RWPE2 (cell line): ENCODE results near the gene ERN2.
A peak's percentile ranks its signal among the peaks of the same experiment; 100 is the strongest.

Experiments
- ATAC-seq: fragments of 200-7000 bp; cut with Tn5 transposase; 3 replicates; pipeline ENCODE4 v1.9.1; 2021; ENCODE audit warnings: low read depth
- DNase-seq: peaks from one replicate; pipeline ENCODE4 v3.0.0-alpha.2; 2020; ENCODE audit warnings: low spot score
- H3K27ac ChIP-seq: fragments of 450-650 bp; 2 replicates; pipeline ENCODE4 v1.5.1; 2017; ENCODE audit warnings: mild to moderate bottlenecking; ENCODE audit not compliant: poor library complexity, severe bottlenecking
- H3K27me3 ChIP-seq: fragments of 250-450 bp; sonication (Bioruptor Pico); 2 replicates; pipeline ENCODE4 v1.5.1; 2021; ENCODE audit warnings: mild to moderate bottlenecking, moderate library complexity; ENCODE audit not compliant: insufficient read depth, poor library complexity, severe bottlenecking
- H3K36me3 ChIP-seq: fragments of 250-450 bp; sonication (Bioruptor Pico); 2 replicates; pipeline ENCODE4 v1.5.1; 2020; ENCODE audit warnings: low read depth, mild to moderate bottlenecking, moderate library complexity
- H3K4me1 ChIP-seq: fragments of 250-450 bp; sonication (Bioruptor Pico); 2 replicates; pipeline ENCODE4 v1.5.1; 2021; ENCODE audit warnings: mild to moderate bottlenecking, moderate library complexity; ENCODE audit not compliant: insufficient read depth, poor library complexity, severe bottlenecking
- H3K4me3 ChIP-seq: fragments of 250-450 bp; sonication (Bioruptor Pico); 2 replicates; pipeline ENCODE4 v1.5.1; 2021; ENCODE audit warnings: mild to moderate bottlenecking, moderate library complexity; ENCODE audit not compliant: severe bottlenecking
- H3K9me3 ChIP-seq: fragments of 250-450 bp; sonication (Bioruptor Pico); 2 replicates; pipeline ENCODE4 v1.5.1; 2021; ENCODE audit warnings: mild to moderate bottlenecking, moderate library complexity; ENCODE audit not compliant: severe bottlenecking
- TF ChIP-seq, protein P1 (sequence below): fragments of 450-650 bp; IDR thresholded peaks from one replicate; pipeline ENCODE4 v1.5.1; 2017; ENCODE audit warnings: mild to moderate bottlenecking, moderate library complexity; ENCODE audit not compliant: poor library complexity, severe bottlenecking

ERN2 gene

DNA sequence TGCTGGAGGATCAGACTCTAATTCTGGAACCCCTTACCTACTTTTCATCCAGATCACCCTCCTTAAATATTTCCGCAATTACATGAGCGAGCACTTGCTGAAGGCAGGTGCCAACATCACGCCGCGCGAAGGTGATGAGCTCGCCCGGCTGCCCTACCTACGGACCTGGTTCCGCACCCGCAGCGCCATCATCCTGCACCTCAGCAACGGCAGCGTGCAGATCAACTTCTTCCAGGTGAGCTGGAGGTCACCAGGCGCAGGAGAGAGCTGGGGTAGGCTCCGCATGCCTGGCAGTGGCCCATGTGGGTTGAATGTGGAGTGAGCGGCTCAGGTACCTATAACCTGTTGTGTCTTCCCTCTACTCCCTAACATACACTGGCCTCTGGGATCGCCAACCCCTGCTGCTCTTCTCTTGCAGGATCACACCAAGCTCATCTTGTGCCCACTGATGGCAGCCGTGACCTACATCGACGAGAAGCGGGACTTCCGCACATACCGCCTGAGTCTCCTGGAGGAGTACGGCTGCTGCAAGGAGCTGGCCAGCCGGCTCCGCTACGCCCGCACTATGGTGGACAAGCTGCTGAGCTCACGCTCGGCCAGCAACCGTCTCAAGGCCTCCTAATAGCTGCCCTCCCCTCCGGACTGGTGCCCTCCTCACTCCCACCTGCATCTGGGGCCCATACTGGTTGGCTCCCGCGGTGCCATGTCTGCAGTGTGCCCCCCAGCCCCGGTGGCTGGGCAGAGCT lies 23.4 kb downstream of the ERN2 start:
- Histone ChIP-seq H3K4me1 (no peaks in the 10 kb centered on the region), H3K27me3 (no peaks in the 10 kb centered on the region), H3K4me3 (no peak overlapping the region), H3K27ac (no peak overlapping the region), H3K36me3 (peaks cover 63% of the 10 kb centered on the region), H3K9me3 (no peaks in the 10 kb centered on the region)
- DNase-seq (no peak), ATAC-seq (no peak)
- TF ChIP-seq, protein P1, sequence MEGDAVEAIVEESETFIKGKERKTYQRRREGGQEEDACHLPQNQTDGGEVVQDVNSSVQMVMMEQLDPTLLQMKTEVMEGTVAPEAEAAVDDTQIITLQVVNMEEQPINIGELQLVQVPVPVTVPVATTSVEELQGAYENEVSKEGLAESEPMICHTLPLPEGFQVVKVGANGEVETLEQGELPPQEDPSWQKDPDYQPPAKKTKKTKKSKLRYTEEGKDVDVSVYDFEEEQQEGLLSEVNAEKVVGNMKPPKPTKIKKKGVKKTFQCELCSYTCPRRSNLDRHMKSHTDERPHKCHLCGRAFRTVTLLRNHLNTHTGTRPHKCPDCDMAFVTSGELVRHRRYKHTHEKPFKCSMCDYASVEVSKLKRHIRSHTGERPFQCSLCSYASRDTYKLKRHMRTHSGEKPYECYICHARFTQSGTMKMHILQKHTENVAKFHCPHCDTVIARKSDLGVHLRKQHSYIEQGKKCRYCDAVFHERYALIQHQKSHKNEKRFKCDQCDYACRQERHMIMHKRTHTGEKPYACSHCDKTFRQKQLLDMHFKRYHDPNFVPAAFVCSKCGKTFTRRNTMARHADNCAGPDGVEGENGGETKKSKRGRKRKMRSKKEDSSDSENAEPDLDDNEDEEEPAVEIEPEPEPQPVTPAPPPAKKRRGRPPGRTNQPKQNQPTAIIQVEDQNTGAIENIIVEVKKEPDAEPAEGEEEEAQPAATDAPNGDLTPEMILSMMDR: no peak

DNA sequence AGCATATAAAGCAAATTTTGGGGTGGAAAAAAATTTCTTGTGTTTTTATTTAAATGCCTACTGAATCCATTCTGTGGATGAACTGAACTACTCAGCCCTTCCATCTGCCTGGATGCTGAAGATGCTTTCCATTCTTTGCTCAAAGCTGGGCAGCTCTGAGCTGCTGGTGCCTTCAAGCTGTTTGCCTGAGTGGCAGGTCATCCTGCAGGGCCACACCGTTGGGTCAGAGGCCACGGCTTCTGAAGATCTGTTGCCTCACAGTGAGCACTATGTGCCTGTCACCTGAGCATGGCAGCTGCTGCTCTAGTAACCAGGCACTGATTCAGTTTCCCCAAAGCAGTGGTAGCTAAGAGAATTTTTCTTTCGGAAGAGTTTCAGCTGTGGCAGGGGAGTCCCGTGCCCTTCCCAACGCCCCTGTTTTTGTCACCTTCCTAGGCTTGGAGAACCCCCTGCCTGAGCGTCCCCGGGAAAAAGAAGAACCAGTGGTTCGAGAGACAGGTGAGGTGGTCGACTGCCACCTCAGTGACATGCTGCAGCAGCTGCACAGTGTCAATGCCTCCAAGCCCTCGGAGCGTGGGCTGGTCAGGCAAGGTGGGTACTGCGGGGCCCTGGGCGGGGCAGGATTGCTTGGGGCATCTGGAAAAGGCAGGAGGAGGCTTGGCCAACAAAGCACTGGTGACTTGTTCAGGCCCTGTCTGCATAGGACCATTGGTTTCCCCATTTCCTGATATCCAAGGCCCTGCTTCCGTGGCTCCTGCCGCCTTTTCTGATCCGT lies 25.8 kb downstream of the ERN2 start:
- no peak for DNase-seq
- Histone ChIP-seq H3K27me3 (no peaks in the 10 kb centered on the region), H3K27ac (no peak overlapping the region), H3K9me3 (no peaks in the 10 kb centered on the region), H3K4me1 (no peaks in the 10 kb centered on the region), H3K36me3 (peaks cover 86% of the 10 kb centered on the region), H3K4me3 (no peak overlapping the region)
- no peak for ATAC-seq
- TF ChIP-seq, protein P1: no peak

DNA sequence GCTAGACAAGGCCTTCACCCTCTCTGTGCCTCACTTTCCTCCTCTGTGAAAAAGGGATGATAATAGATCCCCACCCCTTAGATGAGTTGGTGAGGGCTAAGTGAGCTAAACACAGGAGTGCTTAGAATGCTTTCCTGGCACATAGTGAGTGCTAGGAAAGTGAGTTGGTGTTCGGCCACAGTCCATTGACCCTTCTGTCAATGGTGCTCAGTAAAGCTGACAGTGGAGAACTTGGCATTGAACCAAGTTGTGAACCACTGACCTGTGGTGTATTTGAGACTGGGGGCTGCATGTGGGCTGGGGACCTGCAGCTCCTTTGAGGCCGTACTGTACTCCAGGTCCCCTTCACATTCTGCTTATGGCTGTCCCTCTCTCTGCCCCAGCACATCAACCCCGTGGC lies 29.5 kb downstream of the ERN2 start:
- no peak overlapping the region for H3K27ac ChIP-seq
- peaks cover 86% of the 10 kb centered on the region for H3K36me3 ChIP-seq
- H3K27me3 ChIP-seq: no peaks in the 10 kb centered on the region
- no peak overlapping the region for H3K4me3 ChIP-seq
- H3K4me1 ChIP-seq: peaks cover 6% of the 10 kb centered on the region
- ATAC-seq (no peak), DNase-seq (no peak)
- no peaks in the 10 kb centered on the region for H3K9me3 ChIP-seq
- TF ChIP-seq, protein P1: no peak

DNA sequence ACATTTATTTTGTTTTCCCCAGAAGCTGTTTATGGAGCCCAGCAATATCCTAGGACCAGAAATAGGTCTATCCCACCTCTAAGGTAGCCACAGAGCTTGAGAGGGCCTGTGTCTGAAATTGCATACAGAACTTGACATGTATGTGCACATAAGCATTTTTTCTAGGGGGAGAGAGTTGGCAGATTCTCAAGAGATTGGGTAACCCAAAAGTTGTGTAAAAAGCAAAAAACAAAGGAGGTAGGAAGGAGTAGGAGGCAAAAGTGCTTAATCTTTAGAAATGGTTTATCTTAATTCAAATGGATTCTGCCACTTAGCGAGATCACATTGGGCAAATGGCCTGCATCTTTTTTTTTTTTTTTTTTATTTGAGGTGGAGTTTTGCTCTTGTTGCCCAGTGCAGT lies 30.8 kb downstream of the ERN2 start:
- Histone ChIP-seq H3K4me1 (peaks cover 6% of the 10 kb centered on the region), H3K27ac (no peak overlapping the region), H3K27me3 (no peaks in the 10 kb centered on the region), H3K36me3 (peaks cover 72% of the 10 kb centered on the region), H3K4me3 (no peak overlapping the region), H3K9me3 (no peaks in the 10 kb centered on the region)
- TF ChIP-seq, protein P1: no peak
- DNase-seq (no peak), ATAC-seq (no peak)

DNA sequence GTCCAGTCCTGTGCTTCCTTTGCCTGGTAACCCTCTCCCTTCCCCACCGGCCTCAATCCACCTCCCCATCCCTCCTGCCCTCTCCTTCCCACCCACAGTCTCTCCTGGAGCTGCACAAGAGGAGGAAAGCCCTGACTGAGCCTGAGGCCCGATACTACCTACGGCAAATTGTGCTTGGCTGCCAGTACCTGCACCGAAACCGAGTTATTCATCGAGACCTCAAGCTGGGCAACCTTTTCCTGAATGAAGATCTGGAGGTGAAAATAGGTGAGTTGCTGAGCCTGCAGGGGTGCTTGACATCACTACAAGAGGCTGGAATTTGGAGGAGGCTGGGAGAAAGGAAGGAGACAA lies 33.1 kb downstream of the ERN2 start:
- no peak for DNase-seq
- H3K9me3 ChIP-seq: no peaks in the 10 kb centered on the region
- H3K4me1 ChIP-seq: peaks cover 6% of the 10 kb centered on the region
- no peaks in the 10 kb centered on the region for H3K27me3 ChIP-seq
- peak overlapping the region; percentile 68 for H3K27ac ChIP-seq
- H3K4me3 ChIP-seq: peak overlapping the region; percentile 52
- no peak for ATAC-seq
- peaks cover 50% of the 10 kb centered on the region for H3K36me3 ChIP-seq
- TF ChIP-seq, protein P1: no peak
